ENCODE data around the gene WDR38. TPM values are rescaled to one million over a fixed set of nuclear protein-coding genes. Genes with fewer than 3 reads are reported as not detected.

The WDR38 gene
- total and polyA plus RNA-seq, 9 of the 15 experiments (the other 6 are each of a cell fraction or from before 2014, with no cell fraction given), result not detected

GRCh38 chr9:124861342-124862229, 8.3 kb downstream of the WDR38 start, which contains the start of the genes ARPC5L and RPL35 (continued):
- TF ChIP-seq E2F8 (IDR thresholded peaks at IDR 0.05; ENCODE audit: low read depth, partially characterized antibody) (peak; percentile 65), ZFX (CRISPR knock-in tag; IDR thresholded peaks at IDR 0.05) (no peak), ZNF23 (CRISPR knock-in tag; IDR thresholded peaks at IDR 0.05) (no peak), CEBPB (tag; IDR thresholded peaks at IDR 0.05) (no peak), ZKSCAN1 (IDR thresholded peaks at IDR 0.05; ENCODE audit: low read depth, low read length) (no peak), ZNF764 (CRISPR knock-in tag; IDR thresholded peaks at IDR 0.05; ENCODE audit: low read depth) (no peak), ETV1 (tag; conservative IDR thresholded peaks at IDR 0.05; ENCODE audit: low read depth) (peak; percentile 26; the same call in 1 of the 2 replicates), CGGBP1 (CRISPR knock-in tag; IDR thresholded peaks at IDR 0.05) (peak; percentile 77; the same call in 1 of the 2 replicates), MLLT1 (IDR thresholded peaks at IDR 0.05) (peak; percentile 43 to 53; a peak in 2 of 4 replicates), CTCF (IDR thresholded peaks at IDR 0.05 in 2 of 3, conservative IDR thresholded peaks at IDR 0.05 in 1 of 3; ENCODE audit: insufficient read depth in 2 of 3, low read depth in 1 of 3, low read length in 3 of 3) (peak; percentile 15 to 55 (median 33); a peak in 4 of 6 replicates), TEAD1 (CRISPR knock-in tag; IDR thresholded peaks at IDR 0.05) (peak in 1 of 2 experiments; percentile 32; a peak in 1 of 4 replicates), BHLHE40 (IDR thresholded peaks at IDR 0.05; ENCODE audit: low read length) (peak; percentile 96), JUN (IDR thresholded peaks at IDR 0.05; ENCODE audit: borderline replicate concordance, low read depth, low read length) (peak; percentile 28; the same call in 1 of the 2 replicates), JUN (CRISPR knock-in tag; IDR thresholded peaks at IDR 0.05; ENCODE audit: borderline replicate concordance) (peak; percentile 68; the same call in 1 of the 2 replicates), PBX2 (CRISPR knock-in tag; IDR thresholded peaks at IDR 0.05; ENCODE audit: low read depth) (no peak), PBX2 (tag; conservative IDR thresholded peaks at IDR 0.05; ENCODE audit: low read depth) (peak; percentile 36; the same call in 1 of the 2 replicates), SRSF1 (IDR thresholded peaks at IDR 0.05; ENCODE audit: low read depth, low read length) (peak; percentile 87)

All from K562 (cell line).